HepG2 (cell line): ENCODE measurements around the gene GPER1. TPM values are rescaled to one million over a fixed set of nuclear protein-coding genes. Genes with fewer than 3 reads are reported as not detected.

Experiments used
- BCL6 ChIP-seq: IDR thresholded peaks from 2 replicates; pipeline ENCODE4 v1.6.1; 2016; ENCODE audit warnings: missing genetic modification reagents, missing compliant biosample characterization
- BRF2 ChIP-seq: sonication (generic); formaldehyde crosslinking; IDR thresholded peaks from 2 replicates; pipeline ENCODE4 v1.8.1; 2022; ENCODE audit warnings: mild to moderate bottlenecking, missing genetic modification reagents
- DPF2 ChIP-seq: sonication (generic); formaldehyde crosslinking; IDR thresholded peaks from 2 replicates; pipeline ENCODE4 v1.4.0; 2020; ENCODE audit warnings: mild to moderate bottlenecking, low read depth, missing genetic modification reagents, borderline replicate concordance
- ELK4 ChIP-seq: sonication (generic); formaldehyde crosslinking; IDR thresholded peaks from 2 replicates; pipeline ENCODE4 v1.9.0; 2021; ENCODE audit warnings: missing genetic modification reagents, borderline replicate concordance
- GABPB1 ChIP-seq: IDR thresholded peaks from 2 replicates; pipeline ENCODE4 v1.6.1; 2016; ENCODE audit warnings: mild to moderate bottlenecking, missing genetic modification reagents, moderate library complexity, missing compliant biosample characterization
- GATAD1 ChIP-seq: IDR thresholded peaks from 2 replicates; pipeline ENCODE4 v1.6.1; 2016; ENCODE audit warnings: missing genetic modification reagents, missing compliant biosample characterization
- GLI4 ChIP-seq: sonication (generic); formaldehyde crosslinking; IDR thresholded peaks from 2 replicates; pipeline ENCODE4 v1.5.1; 2020; ENCODE audit warnings: missing genetic modification reagents, mild to moderate bottlenecking, moderate library complexity, borderline replicate concordance
- KLF12 ChIP-seq: sonication (generic); formaldehyde crosslinking; IDR thresholded peaks from 2 replicates; pipeline ENCODE4 v1.4.0; 2020; ENCODE audit warnings: missing genetic modification reagents, borderline replicate concordance
- NFE2L1 ChIP-seq: sonication (generic); formaldehyde crosslinking; IDR thresholded peaks from 2 replicates; pipeline ENCODE4 v1.4.0; 2020; ENCODE audit warnings: missing genetic modification reagents, mild to moderate bottlenecking, borderline replicate concordance
- NRL ChIP-seq: sonication (generic); formaldehyde crosslinking; IDR thresholded peaks from 2 replicates; pipeline ENCODE4 v1.5.0; 2020; ENCODE audit warnings: missing genetic modification reagents, mild to moderate bottlenecking, moderate library complexity, borderline replicate concordance
- SMARCE1 ChIP-seq: fragments of 450-650 bp; IDR thresholded peaks from 2 replicates; pipeline ENCODE4 v1.6.1; 2017; ENCODE audit warnings: borderline replicate concordance
- SNAPC2 ChIP-seq: sonication (generic); formaldehyde crosslinking; IDR thresholded peaks from 2 replicates; pipeline ENCODE4 v1.8.1; 2022; ENCODE audit warnings: mild to moderate bottlenecking, missing genetic modification reagents
- SOX13 ChIP-seq, 3 experiments: fragments of 450-650 bp in 1 of 3; sonication (generic) in 1 of 3; formaldehyde crosslinking in 1 of 3; IDR thresholded peaks in 2 of 3; conservative IDR thresholded peaks in 1 of 3; 2 replicates each; pipeline versions ENCODE4 v1.5.0 to v1.6.1; 2016 to 2020; ENCODE audit warnings: antibody characterized with exemption in 1 of 3, mild to moderate bottlenecking in 1 of 3, missing compliant biosample characterization in 1 of 3, missing genetic modification reagents in 1 of 3, moderate library complexity in 1 of 3
- THAP8 ChIP-seq: sonication (generic); formaldehyde crosslinking; IDR thresholded peaks from 2 replicates; pipeline ENCODE4 v1.5.1; 2020; ENCODE audit warnings: missing genetic modification reagents, mild to moderate bottlenecking, borderline replicate concordance
- ZBTB7A ChIP-seq: sonication (generic); formaldehyde crosslinking; IDR thresholded peaks from 2 replicates; pipeline ENCODE4 v1.8.0; 2022; ENCODE audit warnings: mild to moderate bottlenecking, missing genetic modification reagents
- ZGPAT ChIP-seq: IDR thresholded peaks from 2 replicates; pipeline ENCODE4 v1.6.1; 2016; ENCODE audit warnings: mild to moderate bottlenecking
- ZNF180 ChIP-seq: sonication (generic); formaldehyde crosslinking; IDR thresholded peaks from 2 replicates; pipeline ENCODE4 v1.4.0; 2020; ENCODE audit warnings: low read depth, missing genetic modification reagents, borderline replicate concordance
- ZNF20 ChIP-seq: sonication (generic); formaldehyde crosslinking; IDR thresholded peaks from 2 replicates; pipeline ENCODE4 v1.4.0; 2020; ENCODE audit warnings: mild to moderate bottlenecking, moderate library complexity, missing genetic modification reagents
- ZNF230 ChIP-seq: sonication (generic); formaldehyde crosslinking; IDR thresholded peaks from 2 replicates; pipeline ENCODE4 v1.4.0; 2020; ENCODE audit warnings: mild to moderate bottlenecking, missing genetic modification reagents
- ZNF232 ChIP-seq: sonication (generic); formaldehyde crosslinking; IDR thresholded peaks from 2 replicates; pipeline ENCODE4 v1.4.0; 2020; ENCODE audit warnings: missing genetic modification reagents, borderline replicate concordance
- ZNF513 ChIP-seq: sonication (generic); formaldehyde crosslinking; conservative IDR thresholded peaks from 2 replicates; pipeline ENCODE4 v1.5.0; 2020; ENCODE audit warnings: missing genetic modification reagents
- ZNF549 ChIP-seq: sonication (generic); formaldehyde crosslinking; IDR thresholded peaks from 2 replicates; pipeline ENCODE4 v1.5.0; 2020; ENCODE audit warnings: missing genetic modification reagents
- polyA plus RNA-seq, 8 experiments: library from polyadenylated mRNA; depleted of rRNA in 3 of 8; stranded (reverse) in 7 of 8; unstranded in 1 of 8; fragments of >200 nt; fragmentation: Illumina TruSeq in 4 of 8; extraction: Trizol in 4 of 8; gene quantifications; 2 replicates each; pipeline versions ENCODE4 v1.2.1 to v1.2.3, GENCODE V29; 2011 to 2016; ENCODE audit warnings: low read depth in 4 of 8, missing spikeins in 1 of 8, mixed read lengths in 1 of 8; ENCODE audit not compliant: insufficient read depth in 1 of 8
- total RNA-seq, 5 experiments: library from RNA; depleted of rRNA; stranded (reverse); fragments of >200 nt; fragmentation: Illumina TruSeq; extraction: Trizol; gene quantifications; 2 replicates each; pipeline ENCODE4 v1.2.3, GENCODE V29; 2016; ENCODE audit warnings: low read depth in 1 of 5

GPER1 gene
- total and polyA plus RNA-seq, 2 of the 13 experiments (the other 11 are each of a cell fraction or from before 2014, with no cell fraction given) = 12.7 to 19.7 TPM

GRCh38 chr7:1044189-1045068, 43.5 kb upstream of the GPER1 start, which contains the start of gene GPR146 (continued):
- TF ChIP-seq GABPB1 (CRISPR knock-in tag) = peak; percentile 52; the same call in 1 of the 2 replicates
- no peak for TF ChIP-seq DPF2
- no peak for TF ChIP-seq KLF12 (CRISPR knock-in tag)
- no peak for TF ChIP-seq GLI4
- TF ChIP-seq ZNF20 (CRISPR knock-in tag) = no peak
- TF ChIP-seq THAP8 = no peak; the same call in 1 of the 2 replicates
- TF ChIP-seq BCL6 (CRISPR knock-in tag) = no peak
- TF ChIP-seq ZNF230 (CRISPR knock-in tag) = no peak
- no peak for TF ChIP-seq ELK4 (CRISPR knock-in tag)
- no peak for TF ChIP-seq ZNF513 (CRISPR knock-in tag)
- TF ChIP-seq SNAPC2 = no peak
- TF ChIP-seq NFE2L1 (CRISPR knock-in tag) = no peak
- TF ChIP-seq BRF2 = no peak
- TF ChIP-seq ZNF232 (CRISPR knock-in tag) = peak; percentile 69; the same call in 1 of the 2 replicates
- TF ChIP-seq SOX13 (IDR thresholded peaks at IDR 0.05) = no peak
- TF ChIP-seq SOX13 (CRISPR knock-in tag; conservative IDR thresholded peaks at IDR 0.05 in 1 of 2, IDR thresholded peaks at IDR 0.05 in 1 of 2) = no peak; a peak in 1 of 4 replicates
- TF ChIP-seq ZGPAT (CRISPR knock-in tag) = no peak; the same call in 1 of the 2 replicates
- no peak for TF ChIP-seq GATAD1
- TF ChIP-seq ZNF180 (CRISPR knock-in tag) = no peak
- no peak for TF ChIP-seq NRL (CRISPR knock-in tag)
- TF ChIP-seq SMARCE1 = no peak
- no peak for TF ChIP-seq ZNF549 (CRISPR knock-in tag)
- TF ChIP-seq ZBTB7A (CRISPR knock-in tag) = no peak
